GM23338 (cell line): Measurements from ENCODE around the gene FGF23. TPM values are rescaled to one million over a fixed set of nuclear protein-coding genes. Genes with fewer than 3 reads are reported as not detected.

Source experiments
- ATAC-seq: fragments of 200-7000 bp; cut with Tn5 transposase; 3 replicates; pipeline ENCODE4 v1.9.1; 2020
- DNase-seq: peaks from one replicate; pipeline ENCODE4 v3.0.0-alpha.2; 2015; ENCODE audit warnings: low spot score
- H2AFZ ChIP-seq: fragments of 200-600 bp; sonication (generic); 2 replicates; pipeline ENCODE4 v1.8.0; 2016; ENCODE audit warnings: antibody characterized with exemption, mild to moderate bottlenecking, moderate library complexity
- H3F3A ChIP-seq: fragments of 200-600 bp; sonication (generic); replicated peaks from 2 replicates; pipeline ENCODE4 v1.8.0; 2017; ENCODE audit warnings: antibody characterized with exemption, mixed run types, low read depth
- H3K27ac ChIP-seq: fragments of 200-600 bp; sonication (generic); 2 replicates; pipeline ENCODE4 v1.6.1; 2016; ENCODE audit warnings: low read depth
- H3K27me3 ChIP-seq: fragments of 200-600 bp; sonication (generic); 2 replicates; pipeline ENCODE4 v1.8.0; 2016; ENCODE audit warnings: mild to moderate bottlenecking, mixed run types, moderate library complexity; ENCODE audit not compliant: insufficient read depth
- H3K36me3 ChIP-seq: fragments of 200-600 bp; sonication (generic); 2 replicates; pipeline ENCODE4 v1.8.0; 2016; ENCODE audit warnings: mild to moderate bottlenecking; ENCODE audit not compliant: insufficient read depth
- H3K4me1 ChIP-seq: fragments of 200-600 bp; sonication (generic); 2 replicates; pipeline ENCODE4 v1.8.0; 2016; ENCODE audit warnings: mild to moderate bottlenecking, moderate library complexity; ENCODE audit not compliant: insufficient read depth
- H3K4me2 ChIP-seq: fragments of 200-600 bp; sonication (generic); 2 replicates; pipeline ENCODE4 v1.7.1; 2017; ENCODE audit warnings: mixed run types
- H3K4me3 ChIP-seq: fragments of 200-600 bp; sonication (generic); 2 replicates; pipeline ENCODE4 v1.6.1; 2016; ENCODE audit warnings: mixed run types
- H3K79me2 ChIP-seq: fragments of 200-600 bp; sonication (generic); replicated peaks from 2 replicates; pipeline ENCODE4 v1.8.0; 2017; ENCODE audit warnings: mild to moderate bottlenecking; ENCODE audit not compliant: insufficient read depth
- H3K9me2 ChIP-seq: fragments of 200-600 bp; sonication (generic); 2 replicates; pipeline ENCODE4 v1.8.0; 2017; ENCODE audit not compliant: insufficient read depth
- H4K20me1 ChIP-seq: fragments of 200-600 bp; sonication (generic); replicated peaks from 2 replicates; pipeline ENCODE4 v1.8.0; 2017; ENCODE audit warnings: mild to moderate bottlenecking; ENCODE audit not compliant: insufficient read depth
- H3K27ac Mint-ChIP-seq: 2 replicates; pipeline ENCODE4 v1.8.0; 2020; ENCODE audit warnings: inconsistent platforms, mild to moderate bottlenecking, moderate library complexity, mixed read lengths
- H3K27me3 Mint-ChIP-seq: 3 replicates; pipeline ENCODE4 v1.8.0; 2022; ENCODE audit warnings: low read depth, mild to moderate bottlenecking, moderate library complexity, mixed read lengths, inconsistent platforms; ENCODE audit not compliant: insufficient read depth, poor library complexity
- H3K36me3 Mint-ChIP-seq: 3 replicates; pipeline ENCODE4 v1.8.0; 2021; ENCODE audit warnings: low read depth, mild to moderate bottlenecking, inconsistent platforms, moderate library complexity, mixed read lengths
- H3K4me1 Mint-ChIP-seq: 3 replicates; pipeline ENCODE4 v1.8.0; 2020; ENCODE audit warnings: mild to moderate bottlenecking, inconsistent platforms, mixed read lengths
- H3K4me3 Mint-ChIP-seq: 3 replicates; pipeline ENCODE4 v1.8.0; 2021; ENCODE audit warnings: moderate library complexity, mild to moderate bottlenecking, inconsistent platforms, mixed read lengths
- H3K9me3 Mint-ChIP-seq: 3 replicates; pipeline ENCODE4 v1.8.0; 2020; ENCODE audit warnings: moderate library complexity, mild to moderate bottlenecking, inconsistent platforms, mixed read lengths
- EZH2 ChIP-seq: fragments of 200-600 bp; sonication (generic); IDR thresholded peaks from one replicate; pipeline ENCODE4 v1.8.0; 2017; ENCODE audit warnings: antibody characterized with exemption, mild to moderate bottlenecking, low read depth; ENCODE audit not compliant: unreplicated experiment
- EZH2phosphoT487 ChIP-seq: fragments of 200-600 bp; sonication (generic); IDR thresholded peaks from one replicate; pipeline ENCODE4 v1.8.1; 2018; ENCODE audit warnings: antibody characterized with exemption; ENCODE audit not compliant: unreplicated experiment
- JUNB ChIP-seq: IDR thresholded peaks from one replicate; pipeline ENCODE4 v1.6.1; 2016; ENCODE audit warnings: antibody characterized with exemption; ENCODE audit not compliant: unreplicated experiment
- NANOG ChIP-seq: IDR thresholded peaks from 2 replicates; pipeline ENCODE4 v1.6.1; 2016; ENCODE audit warnings: antibody characterized with exemption, borderline replicate concordance
- STAT1 ChIP-seq: IDR thresholded peaks from one replicate; pipeline ENCODE4 v1.6.1; 2016; ENCODE audit warnings: antibody characterized with exemption; ENCODE audit not compliant: unreplicated experiment
- ZNF114 ChIP-seq: fragments of 250-450 bp; sonication (Bioruptor Pico); IDR thresholded peaks from 2 replicates; pipeline ENCODE4 v1.5.0; 2020; ENCODE audit warnings: mild to moderate bottlenecking, moderate library complexity
- ZNF331 ChIP-seq: fragments of 250-450 bp; sonication (Bioruptor Pico); IDR thresholded peaks from 2 replicates; pipeline ENCODE4 v1.5.0; 2020; ENCODE audit warnings: low read depth, mild to moderate bottlenecking, moderate library complexity
- polyA plus RNA-seq: library from polyadenylated mRNA; unstranded; fragments of >200 nt; fragmentation: Nextera tagmentation; extraction: Ambion mirVana; gene quantifications from 2 replicates; pipeline ENCODE4 v1.2.1, GENCODE V29; 2016
- total RNA-seq: library from RNA; depleted of rRNA; stranded (reverse); fragments of >200 nt; shearing (Covaris generic); gene quantifications from 2 replicates; pipeline ENCODE4 v1.2.3, GENCODE V29; 2014
- TF ChIP-seq, protein P1 (sequence below): IDR thresholded peaks from 2 replicates; pipeline ENCODE4 v1.6.1; 2016; ENCODE audit warnings: antibody characterized with exemption
- TF ChIP-seq, protein P2 (sequence below): fragments of 250-450 bp; sonication (Bioruptor Pico); IDR thresholded peaks from 2 replicates; pipeline ENCODE4 v1.5.0; 2020; ENCODE audit warnings: mild to moderate bottlenecking, moderate library complexity

Gene FGF23
- total and polyA plus RNA-seq, 2 experiments from 2014 or later: 0.44 to 0.56 TPM

DNA sequence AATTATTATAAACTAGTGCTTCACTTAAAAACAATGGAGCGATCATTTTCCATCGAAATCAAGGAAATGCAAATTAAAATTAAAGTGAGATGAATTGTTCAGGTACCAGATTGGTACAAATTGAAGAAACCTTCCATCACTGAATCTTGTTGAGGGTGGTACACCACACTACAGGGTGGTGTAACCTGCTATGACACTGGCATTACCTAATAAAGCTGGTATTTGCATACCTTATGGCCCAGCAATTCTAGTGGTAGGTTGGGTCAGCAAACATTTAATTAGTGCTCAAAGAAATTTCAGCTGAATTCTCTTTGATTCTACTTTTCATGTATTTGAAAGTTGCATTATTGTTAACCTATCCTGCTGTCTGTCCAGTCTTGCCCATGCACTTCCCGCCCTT, 49.3 kb downstream of the FGF23 start:
- H3K36me3 Mint-ChIP-seq: peaks cover 32% of the 10 kb centered on the region
- TF ChIP-seq STAT1 (no peak), JUNB (no peak), ZNF331 (CRISPR knock-in tag) (no peak), EZH2phosphoT487 (no peak), NANOG (no peak), EZH2 (no peak), ZNF114 (CRISPR knock-in tag) (no peak)
- TF ChIP-seq, protein P1, sequence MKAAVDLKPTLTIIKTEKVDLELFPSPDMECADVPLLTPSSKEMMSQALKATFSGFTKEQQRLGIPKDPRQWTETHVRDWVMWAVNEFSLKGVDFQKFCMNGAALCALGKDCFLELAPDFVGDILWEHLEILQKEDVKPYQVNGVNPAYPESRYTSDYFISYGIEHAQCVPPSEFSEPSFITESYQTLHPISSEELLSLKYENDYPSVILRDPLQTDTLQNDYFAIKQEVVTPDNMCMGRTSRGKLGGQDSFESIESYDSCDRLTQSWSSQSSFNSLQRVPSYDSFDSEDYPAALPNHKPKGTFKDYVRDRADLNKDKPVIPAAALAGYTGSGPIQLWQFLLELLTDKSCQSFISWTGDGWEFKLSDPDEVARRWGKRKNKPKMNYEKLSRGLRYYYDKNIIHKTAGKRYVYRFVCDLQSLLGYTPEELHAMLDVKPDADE: no peak
- TF ChIP-seq, protein P2, sequence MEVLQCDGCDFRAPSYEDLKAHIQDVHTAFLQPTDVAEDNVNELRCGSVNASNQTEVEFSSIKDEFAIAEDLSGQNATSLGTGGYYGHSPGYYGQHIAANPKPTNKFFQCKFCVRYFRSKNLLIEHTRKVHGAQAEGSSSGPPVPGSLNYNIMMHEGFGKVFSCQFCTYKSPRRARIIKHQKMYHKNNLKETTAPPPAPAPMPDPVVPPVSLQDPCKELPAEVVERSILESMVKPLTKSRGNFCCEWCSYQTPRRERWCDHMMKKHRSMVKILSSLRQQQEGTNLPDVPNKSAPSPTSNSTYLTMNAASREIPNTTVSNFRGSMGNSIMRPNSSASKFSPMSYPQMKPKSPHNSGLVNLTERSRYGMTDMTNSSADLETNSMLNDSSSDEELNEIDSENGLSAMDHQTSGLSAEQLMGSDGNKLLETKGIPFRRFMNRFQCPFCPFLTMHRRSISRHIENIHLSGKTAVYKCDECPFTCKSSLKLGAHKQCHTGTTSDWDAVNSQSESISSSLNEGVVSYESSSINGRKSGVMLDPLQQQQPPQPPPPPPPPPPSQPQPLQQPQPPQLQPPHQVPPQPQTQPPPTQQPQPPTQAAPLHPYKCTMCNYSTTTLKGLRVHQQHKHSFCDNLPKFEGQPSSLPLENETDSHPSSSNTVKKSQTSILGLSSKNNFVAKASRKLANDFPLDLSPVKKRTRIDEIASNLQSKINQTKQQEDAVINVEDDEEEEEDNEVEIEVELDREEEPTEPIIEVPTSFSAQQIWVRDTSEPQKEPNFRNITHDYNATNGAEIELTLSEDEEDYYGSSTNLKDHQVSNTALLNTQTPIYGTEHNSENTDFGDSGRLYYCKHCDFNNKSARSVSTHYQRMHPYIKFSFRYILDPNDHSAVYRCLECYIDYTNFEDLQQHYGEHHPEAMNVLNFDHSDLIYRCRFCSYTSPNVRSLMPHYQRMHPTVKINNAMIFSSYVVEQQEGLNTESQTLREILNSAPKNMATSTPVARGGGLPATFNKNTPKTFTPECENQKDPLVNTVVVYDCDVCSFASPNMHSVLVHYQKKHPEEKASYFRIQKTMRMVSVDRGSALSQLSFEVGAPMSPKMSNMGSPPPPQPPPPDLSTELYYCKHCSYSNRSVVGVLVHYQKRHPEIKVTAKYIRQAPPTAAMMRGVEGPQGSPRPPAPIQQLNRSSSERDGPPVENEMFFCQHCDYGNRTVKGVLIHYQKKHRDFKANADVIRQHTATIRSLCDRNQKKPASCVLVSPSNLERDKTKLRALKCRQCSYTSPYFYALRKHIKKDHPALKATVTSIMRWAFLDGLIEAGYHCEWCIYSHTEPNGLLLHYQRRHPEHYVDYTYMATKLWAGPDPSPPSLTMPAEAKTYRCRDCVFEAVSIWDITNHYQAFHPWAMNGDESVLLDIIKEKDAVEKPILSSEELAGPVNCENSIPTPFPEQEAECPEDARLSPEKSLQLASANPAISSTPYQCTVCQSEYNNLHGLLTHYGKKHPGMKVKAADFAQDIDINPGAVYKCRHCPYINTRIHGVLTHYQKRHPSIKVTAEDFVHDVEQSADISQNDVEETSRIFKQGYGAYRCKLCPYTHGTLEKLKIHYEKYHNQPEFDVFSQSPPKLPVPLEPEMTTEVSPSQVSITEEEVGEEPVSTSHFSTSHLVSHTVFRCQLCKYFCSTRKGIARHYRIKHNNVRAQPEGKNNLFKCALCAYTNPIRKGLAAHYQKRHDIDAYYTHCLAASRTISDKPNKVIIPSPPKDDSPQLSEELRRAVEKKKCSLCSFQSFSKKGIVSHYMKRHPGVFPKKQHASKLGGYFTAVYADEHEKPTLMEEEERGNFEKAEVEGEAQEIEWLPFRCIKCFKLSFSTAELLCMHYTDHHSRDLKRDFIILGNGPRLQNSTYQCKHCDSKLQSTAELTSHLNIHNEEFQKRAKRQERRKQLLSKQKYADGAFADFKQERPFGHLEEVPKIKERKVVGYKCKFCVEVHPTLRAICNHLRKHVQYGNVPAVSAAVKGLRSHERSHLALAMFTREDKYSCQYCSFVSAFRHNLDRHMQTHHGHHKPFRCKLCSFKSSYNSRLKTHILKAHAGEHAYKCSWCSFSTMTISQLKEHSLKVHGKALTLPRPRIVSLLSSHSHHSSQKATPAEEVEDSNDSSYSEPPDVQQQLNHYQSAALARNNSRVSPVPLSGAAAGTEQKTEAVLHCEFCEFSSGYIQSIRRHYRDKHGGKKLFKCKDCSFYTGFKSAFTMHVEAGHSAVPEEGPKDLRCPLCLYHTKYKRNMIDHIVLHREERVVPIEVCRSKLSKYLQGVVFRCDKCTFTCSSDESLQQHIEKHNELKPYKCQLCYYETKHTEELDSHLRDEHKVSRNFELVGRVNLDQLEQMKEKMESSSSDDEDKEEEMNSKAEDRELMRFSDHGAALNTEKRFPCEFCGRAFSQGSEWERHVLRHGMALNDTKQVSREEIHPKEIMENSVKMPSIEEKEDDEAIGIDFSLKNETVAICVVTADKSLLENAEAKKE (CRISPR knock-in tag): no peak
- ATAC-seq (no peak), DNase-seq (no peak)
- no peaks in the 10 kb centered on the region for H3K9me2 ChIP-seq
- no peak overlapping the region for H3K4me3 Mint-ChIP-seq
- no peak overlapping the region for H2AFZ ChIP-seq
- no peak overlapping the region for H3K4me3 ChIP-seq
- no peak overlapping the region for H3K27ac Mint-ChIP-seq
- H3K4me1 ChIP-seq: no peaks in the 10 kb centered on the region
- H4K20me1 ChIP-seq: peaks cover 8% of the 10 kb centered on the region; the same call in 1 of the 2 replicates
- peaks cover 16% of the 10 kb centered on the region for H3K36me3 ChIP-seq
- peaks cover 85% of the 10 kb centered on the region for H3K79me2 ChIP-seq
- H3K27me3 ChIP-seq: no peaks in the 10 kb centered on the region
- H3K27ac ChIP-seq: no peak overlapping the region
- peaks cover 5% of the 10 kb centered on the region; the same call in 2 of the 3 replicates for H3K9me3 Mint-ChIP-seq
- no peak overlapping the region for H3K4me2 ChIP-seq
- H3K27me3 Mint-ChIP-seq: peaks cover 2% of the 10 kb centered on the region
- no peaks in the 10 kb centered on the region for H3F3A ChIP-seq
- H3K4me1 Mint-ChIP-seq: no peaks in the 10 kb centered on the region
